HepG2 (cell line): ENCODE results near the gene NET1. TPM values are rescaled to one million over a fixed set of nuclear protein-coding genes. Genes with fewer than 3 reads are reported as not detected.

ENCODE experiments used
- ATAC-seq: fragments of 200-7000 bp; cut with Tn5 transposase; 3 replicates; pipeline ENCODE4 v1.9.1; 2020; ENCODE audit warnings: mild to moderate bottlenecking, moderate library complexity
- BruUV-seq: library from RNA; stranded (reverse); fragments of 400-500 nt; replicated peaks from 2 replicates; lab custom pipeline; 2021; lab: Mats Ljungman, UMichigan
- CTCF ChIA-PET: fragments of 300-600 bp; formaldehyde crosslinking; extraction: SDS; loops from one replicate; lab custom pipeline; 2021; ENCODE audit warnings: low total read pairs, inconsistent platforms, low intra/inter-chr PET ratio; lab: Yijun Ruan, JAX
- POLR2A ChIA-PET: fragments of 350-600 bp; sonication (Branson Sonifier 250); formaldehyde crosslinking; loops from one replicate; lab custom pipeline; 2020; ENCODE audit warnings: antibody characterized with exemption, inconsistent platforms; lab: Yijun Ruan, JAX
- DNase-seq: peaks from one replicate; pipeline ENCODE4 v3.0.0-alpha.2; 2015; ENCODE audit warnings: low spot score
- FAIRE-seq: peaks from 3 replicates; lab custom pipeline; 2011; peaks lifted over from hg19 to GRCh38; lab: Jason Lieb, UNC
- H2AFZ ChIP-seq: one replicate; pipeline ENCODE4 v1.6.1; 2011; ENCODE audit warnings: low read length, inconsistent platforms
- H3K27ac ChIP-seq: fragments of 300-600 bp; 3 replicates; pipeline ENCODE4 v1.8.0; 2011; ENCODE audit warnings: mixed run types, mild to moderate bottlenecking, mixed read lengths, low read length, inconsistent platforms; ENCODE audit not compliant: insufficient read depth; ENCODE audit errors: extremely low read length
- H3K27me3 ChIP-seq, 2 experiments: fragments of 200-600 bp in 1 of 2; 2 replicates in 1 of 2; 3 replicates in 1 of 2; pipeline versions ENCODE4 v1.6.0 to v1.8.0; 2011; ENCODE audit warnings: low read length in 2 of 2, mild to moderate bottlenecking in 2 of 2, moderate library complexity in 2 of 2, inconsistent platforms in 1 of 2; ENCODE audit not compliant: insufficient read depth in 2 of 2, control insufficient read depth in 1 of 2
- H3K36me3 ChIP-seq, 2 experiments: fragments of 200-600 bp in 1 of 2; replicated peaks in 1 of 2; 2 replicates in 1 of 2; 3 replicates in 1 of 2; pipeline versions ENCODE4 v1.5.1 to v1.8.0; 2011; ENCODE audit warnings: low read length in 2 of 2, inconsistent platforms in 1 of 2; ENCODE audit not compliant: insufficient read depth in 2 of 2, control insufficient read depth in 1 of 2
- H3K4me1 ChIP-seq: 2 replicates; pipeline ENCODE4 v1.5.1; 2012; ENCODE audit warnings: low read length, inconsistent platforms; ENCODE audit not compliant: insufficient read depth
- H3K4me2 ChIP-seq: 2 replicates; pipeline ENCODE4 v1.6.0; 2011; ENCODE audit warnings: low read depth, low read length, inconsistent platforms
- H3K4me3 ChIP-seq, 3 experiments: fragments of 200-600 bp in 1 of 3; sonication (generic), shearing (Covaris generic) in 1 of 3; replicated peaks in 1 of 3; 2 replicates each; pipeline ENCODE4 v1.5.1; 2011 to 2016; ENCODE audit warnings: low read length in 3 of 3, inconsistent platforms in 2 of 3, low read depth in 2 of 3, mild to moderate bottlenecking in 2 of 3, control low read depth in 1 of 3, mixed read lengths in 1 of 3; ENCODE audit not compliant: insufficient read depth in 1 of 3
- H3K79me2 ChIP-seq: one replicate; pipeline ENCODE4 v1.6.1; 2011; ENCODE audit warnings: low read length, inconsistent platforms; ENCODE audit not compliant: insufficient read depth
- H3K9ac ChIP-seq: 2 replicates; pipeline ENCODE4 v1.6.0; 2011; ENCODE audit warnings: mild to moderate bottlenecking, low read depth, low read length, inconsistent platforms; ENCODE audit not compliant: insufficient read depth
- H3K9me3 ChIP-seq: 2 replicates; pipeline ENCODE4 v1.5.1; 2012; ENCODE audit warnings: mild to moderate bottlenecking, low read length
- H4K20me1 ChIP-seq: 2 replicates; pipeline ENCODE4 v1.6.0; 2011; ENCODE audit warnings: inconsistent platforms, mild to moderate bottlenecking, low read length, moderate library complexity; ENCODE audit not compliant: insufficient read depth
- HMG20A ChIP-seq: IDR thresholded peaks from 2 replicates; pipeline ENCODE4 v1.6.1; 2016; ENCODE audit warnings: borderline replicate concordance
- MAFF ChIP-seq: IDR thresholded peaks from 2 replicates; pipeline ENCODE4 v1.6.1; 2011; ENCODE audit warnings: low read depth, low read length, improper control_type of control experiment
- MTA1 ChIP-seq: sonication (generic); formaldehyde crosslinking; IDR thresholded peaks from 2 replicates; pipeline ENCODE4 v1.4.0; 2020; ENCODE audit warnings: missing genetic modification reagents, mild to moderate bottlenecking, borderline replicate concordance
- RBM22 ChIP-seq: fragments of 200-400 bp; formaldehyde crosslinking; optimal IDR thresholded peaks from 2 replicates; pipeline ENCODE3; 2017; ENCODE audit warnings: mild to moderate bottlenecking, low read length, moderate library complexity
- SRSF9 ChIP-seq: fragments of 200-400 bp; formaldehyde crosslinking; IDR thresholded peaks from 2 replicates; pipeline ENCODE4 v1.6.1; 2018; ENCODE audit warnings: borderline replicate concordance, mild to moderate bottlenecking, low read depth, low read length; ENCODE audit not compliant: insufficient read depth, poor library complexity, severe bottlenecking
- TRIM22 ChIP-seq: fragments of 450-650 bp; IDR thresholded peaks from 2 replicates; pipeline ENCODE4 v1.6.1; 2017
- ZNF414 ChIP-seq: sonication (generic); formaldehyde crosslinking; IDR thresholded peaks from 2 replicates; pipeline ENCODE4 v1.5.0; 2020; ENCODE audit warnings: missing genetic modification reagents
- ZNF550 ChIP-seq: sonication (generic); formaldehyde crosslinking; IDR thresholded peaks from 2 replicates; pipeline ENCODE4 v1.4.0; 2020; ENCODE audit warnings: mild to moderate bottlenecking, missing genetic modification reagents, borderline replicate concordance
- WGBS: methylation state at CpG from one replicate; pipeline ENCODE4 v1.1.6; 2017; ENCODE audit warnings: low lambda C conversion rate; 5-methylcytosine and 5-hydroxymethylcytosine counted together
- in situ Hi-C: cut with HindIII; loops from 2 replicates; pipeline ENCODE4 v1.10.0; 2017; ENCODE audit warnings: low pct_unique_long_range_greater_than_20kb; ENCODE audit not compliant: extremely low pct_ligation_motif_present
- intact Hi-C: fragments of 100-400 bp; cut with micrococcal nuclease; formaldehyde crosslinking; loops from one replicate; pipeline ENCODE4 v1.10.0; 2022; ENCODE audit not compliant: unreplicated experiment
- polyA plus RNA-seq, 8 experiments: library from polyadenylated mRNA; depleted of rRNA in 3 of 8; stranded (reverse) in 7 of 8; unstranded in 1 of 8; fragments of >200 nt; fragmentation: Illumina TruSeq in 4 of 8; extraction: Trizol in 4 of 8; gene quantifications; 2 replicates each; pipeline versions ENCODE4 v1.2.1 to v1.2.3, GENCODE V29; 2011 to 2016; ENCODE audit warnings: low read depth in 4 of 8, missing spikeins in 1 of 8, mixed read lengths in 1 of 8; ENCODE audit not compliant: insufficient read depth in 1 of 8
- total RNA-seq, 5 experiments: library from RNA; depleted of rRNA; stranded (reverse); fragments of >200 nt; fragmentation: Illumina TruSeq; extraction: Trizol; gene quantifications; 2 replicates each; pipeline ENCODE4 v1.2.3, GENCODE V29; 2016; ENCODE audit warnings: low read depth in 1 of 5

NET1 gene
- total and polyA plus RNA-seq, 2 of the 13 experiments (the other 11 are each of a cell fraction or from before 2014, with no cell fraction given) = 48.1 to 65.8 TPM

GRCh38 chr10:5461203-5461588 lies 48.8 kb downstream of the NET1 start:
- POLR2A ChIA-PET = interaction anchor here (1.2 to 1.4 kb wide), 2 partner anchors 13 to 15 kb away, joined by 4 to 8 read pairs; no protein-coding TSS in a partner anchor
- in situ Hi-C loops = no loop called here
- no peak overlapping the region for H3K27ac ChIP-seq

GRCh38 chr10:5461914-5462840 lies 49.8 kb downstream of the NET1 start:
- Histone ChIP-seq H3K4me3 (no peak overlapping the region), H3K4me2 (no peak overlapping the region), H3K79me2 (no peaks in the 10 kb centered on the region), H3K9me3 (no peaks in the 10 kb centered on the region), H3K27me3 (no peaks in the 10 kb centered on the region), H2AFZ (no peak overlapping the region), H3K27ac (no peak overlapping the region), H4K20me1 (no peaks in the 10 kb centered on the region), H3K4me1 (peaks cover 21% of the 10 kb centered on the region), H3K9ac (no peak overlapping the region), H3K36me3 (peaks cover 2 to 25% of the 10 kb centered on the region in 2 experiments; a peak in 3 of 5 replicates)
- ATAC-seq = no peak
- POLR2A ChIA-PET = interaction anchor here (1.4 kb wide), 2 partner anchors 14 to 16 kb away, joined by 5 to 8 read pairs; no protein-coding TSS in a partner anchor
- TF ChIP-seq SRSF9 (no peak), TRIM22 (no peak), MAFF (no peak), HMG20A (CRISPR knock-in tag) (no peak), ZNF550 (no peak), RBM22 (peak; percentile 41), ZNF414 (CRISPR knock-in tag) (no peak)
- no peak for FAIRE-seq
- no TSS peak for BruUV-seq
- intact Hi-C loops = no loop called here
- CTCF ChIA-PET = no interaction called here
- WGBS = 90% methylated on average over 17 of the region's 17 CpGs
- DNase-seq = no peak
- in situ Hi-C loops = no loop called here

More at GRCh38 chr10:5461203-5461588, 48.8 kb downstream of the NET1 start:
- BruUV-seq = no TSS peak
- Histone ChIP-seq H3K79me2 (no peaks in the 10 kb centered on the region), H3K9me3 (no peaks in the 10 kb centered on the region), H3K9ac (no peak overlapping the region), H4K20me1 (no peaks in the 10 kb centered on the region), H3K4me3 (no peak overlapping the region), H3K36me3 (peaks cover 5 to 34% of the 10 kb centered on the region in 2 experiments)
- CTCF ChIA-PET = no interaction called here
- 87% methylated on average over 4 of the region's 4 CpGs for WGBS
- FAIRE-seq (no peak), DNase-seq (no peak), ATAC-seq (no peak)
- intact Hi-C loops = no loop called here
- no peak for TF ChIP-seq MTA1
- TF ChIP-seq, all 625 proteins: peak for 0
- Histone ChIP-seq H2AFZ (no peak overlapping the region), H3K4me2 (no peak overlapping the region), H3K27me3 (no peaks in the 10 kb centered on the region), H3K4me1 (peaks cover 11% of the 10 kb centered on the region)
